Measurements from ENCODE around the gene PLAAT3.

DNA sequence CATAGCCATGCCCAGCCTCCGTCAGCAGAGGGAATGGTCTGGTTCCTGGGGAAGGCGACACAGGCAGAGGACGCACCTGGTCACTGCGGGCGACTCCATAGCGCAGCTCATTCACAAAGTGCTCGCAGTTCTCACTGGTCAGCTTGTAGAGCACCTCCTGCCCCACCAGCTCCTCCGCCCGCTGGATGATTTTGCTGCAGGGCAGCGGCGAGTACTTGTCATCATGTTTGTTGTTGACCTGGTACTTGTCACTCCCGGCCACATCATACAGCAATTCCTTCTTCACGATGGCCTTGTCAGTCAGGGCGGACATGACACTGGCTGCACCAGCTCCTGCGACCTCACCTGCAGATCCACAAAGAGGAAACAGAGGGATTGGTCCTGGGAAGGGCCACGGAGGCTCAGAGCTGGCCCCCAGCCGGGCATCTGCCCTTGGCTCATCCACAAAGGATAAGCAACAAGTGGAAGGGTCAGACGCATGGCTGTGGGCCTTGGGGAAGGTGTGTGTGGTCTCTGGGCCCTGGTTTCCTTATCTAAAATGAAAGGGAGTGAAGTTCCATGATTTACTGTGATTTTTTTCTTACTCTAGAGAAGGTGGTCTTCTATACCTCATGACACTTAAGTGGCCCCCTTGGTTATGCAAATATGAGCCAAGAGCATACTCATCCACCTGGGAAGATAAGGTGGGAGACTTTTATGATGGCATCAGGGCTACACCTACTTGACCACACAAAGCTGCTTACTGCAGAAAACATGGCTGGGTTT is 24.0 kb downstream of the PLAAT3 start:
- TF ChIP-seq JUN (IDR thresholded peaks at IDR 0.05) (no peak), KDM1A (IDR thresholded peaks at IDR 0.05; ENCODE audit: low read depth) (no peak), EP300 (IDR thresholded peaks at IDR 0.05) (no peak), RCOR1 (IDR thresholded peaks at IDR 0.05; ENCODE audit: low read depth, low read length) (no peak), JUNB (IDR thresholded peaks at IDR 0.05) (no peak), CHD2 (IDR thresholded peaks at IDR 0.05; ENCODE audit: low read length, partially characterized antibody) (no peak), BHLHE40 (IDR thresholded peaks at IDR 0.05; ENCODE audit: low read depth, low read length) (no peak), ESRRA (IDR thresholded peaks at IDR 0.05; ENCODE audit: borderline replicate concordance, low read length) (no peak)
- TF ChIP-seq, protein P1, sequence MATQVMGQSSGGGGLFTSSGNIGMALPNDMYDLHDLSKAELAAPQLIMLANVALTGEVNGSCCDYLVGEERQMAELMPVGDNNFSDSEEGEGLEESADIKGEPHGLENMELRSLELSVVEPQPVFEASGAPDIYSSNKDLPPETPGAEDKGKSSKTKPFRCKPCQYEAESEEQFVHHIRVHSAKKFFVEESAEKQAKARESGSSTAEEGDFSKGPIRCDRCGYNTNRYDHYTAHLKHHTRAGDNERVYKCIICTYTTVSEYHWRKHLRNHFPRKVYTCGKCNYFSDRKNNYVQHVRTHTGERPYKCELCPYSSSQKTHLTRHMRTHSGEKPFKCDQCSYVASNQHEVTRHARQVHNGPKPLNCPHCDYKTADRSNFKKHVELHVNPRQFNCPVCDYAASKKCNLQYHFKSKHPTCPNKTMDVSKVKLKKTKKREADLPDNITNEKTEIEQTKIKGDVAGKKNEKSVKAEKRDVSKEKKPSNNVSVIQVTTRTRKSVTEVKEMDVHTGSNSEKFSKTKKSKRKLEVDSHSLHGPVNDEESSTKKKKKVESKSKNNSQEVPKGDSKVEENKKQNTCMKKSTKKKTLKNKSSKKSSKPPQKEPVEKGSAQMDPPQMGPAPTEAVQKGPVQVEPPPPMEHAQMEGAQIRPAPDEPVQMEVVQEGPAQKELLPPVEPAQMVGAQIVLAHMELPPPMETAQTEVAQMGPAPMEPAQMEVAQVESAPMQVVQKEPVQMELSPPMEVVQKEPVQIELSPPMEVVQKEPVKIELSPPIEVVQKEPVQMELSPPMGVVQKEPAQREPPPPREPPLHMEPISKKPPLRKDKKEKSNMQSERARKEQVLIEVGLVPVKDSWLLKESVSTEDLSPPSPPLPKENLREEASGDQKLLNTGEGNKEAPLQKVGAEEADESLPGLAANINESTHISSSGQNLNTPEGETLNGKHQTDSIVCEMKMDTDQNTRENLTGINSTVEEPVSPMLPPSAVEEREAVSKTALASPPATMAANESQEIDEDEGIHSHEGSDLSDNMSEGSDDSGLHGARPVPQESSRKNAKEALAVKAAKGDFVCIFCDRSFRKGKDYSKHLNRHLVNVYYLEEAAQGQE (IDR thresholded peaks at IDR 0.05), result no peak
- TF ChIP-seq, protein P2, sequence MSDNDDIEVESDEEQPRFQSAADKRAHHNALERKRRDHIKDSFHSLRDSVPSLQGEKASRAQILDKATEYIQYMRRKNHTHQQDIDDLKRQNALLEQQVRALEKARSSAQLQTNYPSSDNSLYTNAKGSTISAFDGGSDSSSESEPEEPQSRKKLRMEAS (IDR thresholded peaks at IDR 0.05), result no peak
- TF ChIP-seq, protein P3, sequence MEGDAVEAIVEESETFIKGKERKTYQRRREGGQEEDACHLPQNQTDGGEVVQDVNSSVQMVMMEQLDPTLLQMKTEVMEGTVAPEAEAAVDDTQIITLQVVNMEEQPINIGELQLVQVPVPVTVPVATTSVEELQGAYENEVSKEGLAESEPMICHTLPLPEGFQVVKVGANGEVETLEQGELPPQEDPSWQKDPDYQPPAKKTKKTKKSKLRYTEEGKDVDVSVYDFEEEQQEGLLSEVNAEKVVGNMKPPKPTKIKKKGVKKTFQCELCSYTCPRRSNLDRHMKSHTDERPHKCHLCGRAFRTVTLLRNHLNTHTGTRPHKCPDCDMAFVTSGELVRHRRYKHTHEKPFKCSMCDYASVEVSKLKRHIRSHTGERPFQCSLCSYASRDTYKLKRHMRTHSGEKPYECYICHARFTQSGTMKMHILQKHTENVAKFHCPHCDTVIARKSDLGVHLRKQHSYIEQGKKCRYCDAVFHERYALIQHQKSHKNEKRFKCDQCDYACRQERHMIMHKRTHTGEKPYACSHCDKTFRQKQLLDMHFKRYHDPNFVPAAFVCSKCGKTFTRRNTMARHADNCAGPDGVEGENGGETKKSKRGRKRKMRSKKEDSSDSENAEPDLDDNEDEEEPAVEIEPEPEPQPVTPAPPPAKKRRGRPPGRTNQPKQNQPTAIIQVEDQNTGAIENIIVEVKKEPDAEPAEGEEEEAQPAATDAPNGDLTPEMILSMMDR (IDR thresholded peaks at IDR 0.05), result no peak
- TF ChIP-seq, protein P4, sequence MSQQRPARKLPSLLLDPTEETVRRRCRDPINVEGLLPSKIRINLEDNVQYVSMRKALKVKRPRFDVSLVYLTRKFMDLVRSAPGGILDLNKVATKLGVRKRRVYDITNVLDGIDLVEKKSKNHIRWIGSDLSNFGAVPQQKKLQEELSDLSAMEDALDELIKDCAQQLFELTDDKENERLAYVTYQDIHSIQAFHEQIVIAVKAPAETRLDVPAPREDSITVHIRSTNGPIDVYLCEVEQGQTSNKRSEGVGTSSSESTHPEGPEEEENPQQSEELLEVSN (IDR thresholded peaks at IDR 0.05; ENCODE audit: borderline replicate concordance, low read depth), result no peak

Data from A549 (cell line).